Coronary artery (tissue), 2 donors: ENCODE data around the gene NTN3.

ENCODE experiments used
- DNase-seq: peaks from one replicate; pipeline ENCODE4 v3.0.0-alpha.2; 2017; ENCODE audit warnings: low spot score
- H3K27ac ChIP-seq, 2 donors: fragments of 200-600 bp; sonication (generic); one replicate each; pipeline ENCODE4 v1.5.1; 2016 to 2019
- H3K4me3 ChIP-seq: fragments of 200-600 bp; sonication (generic); 2 replicates; pipeline ENCODE4 v1.5.1; 2016; ENCODE audit warnings: mild to moderate bottlenecking, moderate library complexity
- CTCF ChIP-seq: fragments of 200-600 bp; sonication (generic); IDR thresholded peaks from one replicate; pipeline ENCODE4 v1.5.1; 2019; ENCODE audit warnings: antibody characterized with exemption

NTN3 gene

GRCh38 chr16:2460391-2460713 is 10.7 kb upstream of the NTN3 start:
- no peak for TF ChIP-seq CTCF
- H3K4me3 ChIP-seq: peak overlapping the region; percentile 77
- H3K27ac ChIP-seq: no peak overlapping the region
- DNase-seq: no peak

GRCh38 chr16:2460916-2461315 is 10.2 kb upstream of the NTN3 start:
- TF ChIP-seq CTCF: no peak
- no peak for DNase-seq

GRCh38 chr16:2462031-2462866 is 8.8 kb upstream of the NTN3 start:
- Histone ChIP-seq H3K4me3 (no peak overlapping the region), H3K27ac (no peak overlapping the region)
- no peak for TF ChIP-seq CTCF
- no peak for DNase-seq

More at GRCh38 chr16:2460916-2461315, 10.2 kb upstream of the NTN3 start:
- Histone ChIP-seq H3K4me3 (no peak overlapping the region), H3K27ac (no peak overlapping the region)

- Histone ChIP-seq H3K27ac (no peak overlapping the region), H3K4me3 (no peak overlapping the region)
- no peak for DNase-seq
- TF ChIP-seq CTCF: no peak
Observed at GRCh38 chr16:2464333-2464732, 6.8 kb upstream of the NTN3 start.

GRCh38 chr16:2465653-2466415 is 5.3 kb upstream of the NTN3 start:
- no peak for DNase-seq
- Histone ChIP-seq H3K27ac (no peak overlapping the region), H3K4me3 (no peak overlapping the region)
- TF ChIP-seq CTCF: no peak

GRCh38 chr16:2466667-2467527 is 4.2 kb upstream of the NTN3 start:
- peak overlapping the region in 1 of 2 donors; percentile 63 for H3K27ac ChIP-seq
- H3K4me3 ChIP-seq: peak overlapping the region; percentile 80
- TF ChIP-seq CTCF: no peak
- DNase-seq: no peak
